Effector CD8-positive, alpha-beta T cell (primary cell): ENCODE results near the gene FMNL2.

Source experiments
- DNase-seq: peaks from one replicate; lab custom pipeline; 2025; lab: John Stamatoyannopoulos, UW

FMNL2 gene

DNA sequence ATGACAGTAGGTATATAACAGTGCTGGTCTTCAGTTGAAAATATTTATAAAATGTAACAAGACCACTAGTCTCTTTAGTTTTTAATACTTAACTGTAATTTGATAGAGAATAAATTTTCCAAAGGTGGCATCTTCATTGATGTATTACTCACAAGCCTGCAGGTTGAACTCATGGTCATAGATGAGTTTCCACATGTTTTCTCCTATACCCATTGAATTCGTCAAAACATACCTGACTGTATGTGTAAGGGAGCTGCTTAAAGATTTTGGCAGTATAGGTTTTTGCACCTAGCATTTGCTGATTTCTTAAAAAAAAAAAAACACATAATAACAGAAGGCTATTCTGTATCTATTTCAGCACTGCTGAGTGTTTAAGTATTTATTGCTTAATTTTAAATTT is 112.9 kb downstream of the FMNL2 start:
- DNase-seq, result no peak

DNA sequence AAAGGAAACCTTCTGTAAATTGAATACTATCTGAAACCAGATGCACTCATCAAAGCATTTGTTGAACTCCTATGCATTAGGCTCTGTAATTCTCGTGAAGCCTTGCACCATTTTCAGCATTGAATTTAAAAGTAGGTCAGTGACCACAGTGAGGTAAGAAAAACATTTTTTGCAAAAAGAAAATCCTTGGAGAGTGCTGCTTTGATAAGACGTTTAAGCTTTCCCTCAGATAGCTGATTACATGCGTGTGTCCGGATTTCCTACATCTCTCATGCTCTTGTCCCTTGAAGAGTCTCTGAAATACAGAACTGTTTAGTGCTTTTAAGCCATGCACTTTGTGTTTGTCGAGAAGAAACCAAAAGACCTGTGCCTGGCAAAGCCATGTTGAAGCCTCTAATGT is 113.6 kb downstream of the FMNL2 start:
- DNase-seq, result no peak

DNA sequence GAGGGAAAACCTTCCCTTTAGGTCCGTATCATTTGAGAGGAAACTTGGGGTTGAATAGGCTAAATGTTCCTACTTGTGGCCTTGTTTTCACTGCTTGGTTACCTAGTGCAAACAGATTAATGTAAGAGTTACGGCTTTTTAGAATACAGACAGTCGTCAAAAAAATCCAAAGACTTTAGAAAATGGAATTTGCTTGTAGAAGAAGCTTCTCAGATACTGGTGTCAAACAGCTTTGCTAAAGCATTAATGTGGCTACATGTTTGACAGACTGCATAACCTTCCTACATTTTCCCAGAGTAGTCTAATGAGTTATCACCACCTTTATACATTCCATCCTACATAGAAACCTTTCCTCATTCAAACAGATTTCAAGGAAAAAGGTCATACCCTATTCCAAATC is 114.6 kb downstream of the FMNL2 start:
- DNase-seq, result no peak

DNA sequence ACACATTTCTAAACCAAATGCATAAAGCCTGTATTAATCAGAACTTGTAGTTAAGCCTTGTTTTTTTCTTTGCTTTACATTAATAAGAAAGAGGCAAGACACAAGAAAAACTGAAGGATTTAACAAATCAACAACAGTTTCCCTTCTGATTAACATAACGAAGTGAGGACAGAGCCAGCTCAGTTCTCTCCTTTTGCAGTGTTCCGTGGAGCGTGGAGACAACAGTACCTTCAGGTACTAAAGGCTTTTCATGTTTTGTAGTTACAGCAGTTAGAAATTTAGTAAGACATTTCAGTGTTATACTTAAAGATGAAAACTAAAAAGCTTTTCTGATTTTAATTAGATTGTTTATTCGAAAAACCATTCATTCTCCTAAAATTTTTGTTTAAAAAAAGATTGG is 115.2 kb downstream of the FMNL2 start:
- no peak for DNase-seq

DNA sequence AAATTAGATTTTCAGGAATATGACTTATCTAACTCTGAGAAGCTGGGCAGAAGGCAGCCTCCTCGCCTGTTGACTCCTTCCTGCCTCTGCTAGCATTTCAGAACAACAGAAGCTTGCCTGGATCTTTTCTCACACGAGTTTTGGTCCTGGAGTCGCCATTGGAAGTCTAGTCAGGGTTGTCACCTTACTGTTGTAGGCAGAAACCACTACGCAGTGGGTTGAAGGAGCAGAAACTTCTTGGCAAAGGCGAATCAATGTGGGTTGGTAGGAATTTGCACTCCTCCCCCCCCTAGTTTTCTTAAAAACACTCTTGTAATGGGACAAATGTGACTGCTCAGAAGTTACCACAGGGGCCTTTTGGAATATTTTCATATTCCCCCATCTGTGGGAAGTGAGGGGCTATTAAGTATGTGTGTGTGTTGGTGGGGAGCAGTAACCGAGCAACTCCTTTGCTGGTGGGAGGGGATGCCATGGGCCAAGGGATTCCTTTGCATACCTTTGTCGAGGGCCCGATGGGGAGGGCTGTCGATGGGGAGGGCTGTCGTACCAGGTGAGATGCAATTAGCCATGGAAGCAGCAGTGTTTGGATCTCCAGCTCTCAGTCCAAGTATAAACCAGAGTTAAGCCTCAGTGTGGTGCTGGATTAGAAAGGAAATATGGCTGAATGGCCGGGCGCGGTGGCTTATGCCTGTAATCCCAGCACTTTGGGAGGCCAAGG is 117.4 kb downstream of the FMNL2 start:
- no peak for DNase-seq

DNA sequence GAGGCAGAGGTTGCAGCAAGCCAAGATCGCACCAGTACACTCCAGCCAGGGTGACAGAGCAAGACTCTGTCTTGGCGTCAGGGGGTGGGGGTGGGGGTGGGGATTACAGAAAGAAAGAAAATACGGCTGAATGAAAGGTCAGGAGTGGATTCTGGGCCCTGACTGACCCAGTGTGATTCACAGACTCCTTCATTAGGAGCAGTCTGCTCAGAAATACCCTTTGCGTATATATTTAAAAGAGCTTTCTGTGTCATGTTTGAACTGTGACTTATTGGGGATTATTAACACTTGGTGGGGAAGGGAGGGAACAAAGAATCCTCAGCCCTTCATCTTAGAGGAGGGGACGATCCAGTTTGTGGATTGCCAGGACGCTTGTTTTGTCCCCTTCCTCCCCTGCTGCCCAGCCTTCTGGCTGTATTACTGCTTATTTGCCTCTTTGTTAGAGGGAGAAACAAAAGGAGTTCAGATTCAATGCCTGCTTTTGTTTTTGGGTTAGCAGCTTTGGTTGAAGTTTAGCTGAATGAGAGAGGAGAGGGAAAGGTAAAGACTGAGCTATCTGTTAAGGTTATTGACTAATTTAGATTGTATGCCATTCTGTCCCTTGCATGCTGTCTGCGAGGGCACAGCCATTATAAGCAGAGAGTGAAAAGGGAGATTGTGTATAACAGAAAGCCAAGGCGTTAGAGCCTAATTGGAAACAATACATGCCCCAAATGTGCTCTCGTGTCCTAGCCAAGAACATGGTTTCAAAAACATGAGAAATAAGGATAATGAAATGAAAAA is 118.3 kb downstream of the FMNL2 start:
- no peak for DNase-seq

DNA sequence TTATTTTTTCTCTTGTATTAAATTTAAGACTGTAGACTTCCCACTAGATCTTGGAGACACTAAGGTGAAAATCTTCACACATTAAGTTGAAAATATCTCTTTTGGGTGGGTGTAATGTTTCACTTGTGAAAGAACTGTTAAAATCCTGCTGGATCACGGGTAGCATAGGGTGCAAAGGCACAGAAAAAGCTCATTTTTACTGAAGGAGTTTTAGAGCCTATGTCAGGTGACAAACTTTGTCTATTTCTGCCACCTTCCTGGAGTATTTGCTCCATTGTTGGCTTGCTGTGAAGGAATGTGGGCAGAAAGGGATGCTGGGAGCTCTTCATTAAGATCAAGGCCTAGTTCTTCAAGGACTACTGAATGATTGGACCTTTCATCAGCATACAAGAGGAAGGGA is 119.4 kb downstream of the FMNL2 start:
- DNase-seq, result no peak

DNA sequence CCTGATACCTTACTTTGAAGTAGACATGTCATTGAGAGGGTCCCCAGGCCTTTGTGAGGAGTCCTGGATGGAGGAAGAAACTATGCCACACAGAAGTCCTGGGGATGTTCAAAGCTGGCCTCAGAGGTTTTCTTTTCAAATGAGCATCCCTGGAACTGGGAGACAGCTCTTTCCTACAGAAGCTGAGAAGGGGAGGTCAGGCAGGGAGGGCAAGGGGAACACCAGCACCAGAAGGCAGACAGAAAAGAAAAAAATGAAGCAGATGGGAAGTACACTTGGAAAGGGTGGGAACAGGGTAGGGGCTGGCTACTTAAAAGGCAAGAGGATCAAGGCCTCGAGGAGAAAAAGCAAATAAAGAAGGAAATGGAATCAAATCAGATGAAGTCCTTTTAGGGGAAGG is 120.0 kb downstream of the FMNL2 start:
- no peak for DNase-seq

DNA sequence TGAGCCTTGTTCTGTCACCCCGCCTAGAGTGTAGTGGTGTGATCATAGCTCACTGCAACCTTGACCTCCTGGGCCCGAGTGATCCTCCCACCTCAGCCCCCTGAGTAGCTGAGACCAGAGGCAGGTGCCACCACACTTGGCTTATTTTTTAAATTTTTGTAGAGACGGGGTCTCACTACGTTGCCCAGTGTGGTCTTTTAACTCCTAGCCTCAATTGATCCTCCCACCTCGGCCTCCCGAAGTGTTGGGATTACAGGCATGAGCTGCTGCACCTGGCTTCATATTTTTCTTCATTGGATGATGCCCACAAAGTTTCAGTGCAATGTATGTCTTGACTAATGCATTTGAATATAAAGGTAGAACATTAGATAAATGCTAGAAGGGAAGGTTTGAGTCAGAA is 120.8 kb downstream of the FMNL2 start:
- DNase-seq, result no peak

DNA sequence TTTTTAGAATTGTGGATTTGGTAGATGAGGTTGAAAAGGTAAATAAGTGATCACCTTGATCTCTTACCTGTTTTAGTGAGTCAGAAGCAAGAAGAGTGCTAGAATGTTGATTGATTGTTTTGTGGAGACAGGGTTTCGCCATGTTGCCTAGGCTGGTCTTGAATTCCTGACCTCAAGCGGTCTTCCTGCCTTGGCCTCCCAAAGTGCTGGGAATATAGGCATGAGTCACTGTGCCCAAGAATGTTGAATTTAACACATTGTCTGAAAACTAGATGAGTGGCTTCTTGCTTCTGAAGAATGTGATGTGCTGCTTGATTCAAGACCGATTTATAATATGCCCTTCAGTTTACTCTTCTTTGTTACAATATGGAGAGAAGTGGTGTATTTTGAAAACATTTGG is 121.3 kb downstream of the FMNL2 start:
- no peak for DNase-seq

DNA sequence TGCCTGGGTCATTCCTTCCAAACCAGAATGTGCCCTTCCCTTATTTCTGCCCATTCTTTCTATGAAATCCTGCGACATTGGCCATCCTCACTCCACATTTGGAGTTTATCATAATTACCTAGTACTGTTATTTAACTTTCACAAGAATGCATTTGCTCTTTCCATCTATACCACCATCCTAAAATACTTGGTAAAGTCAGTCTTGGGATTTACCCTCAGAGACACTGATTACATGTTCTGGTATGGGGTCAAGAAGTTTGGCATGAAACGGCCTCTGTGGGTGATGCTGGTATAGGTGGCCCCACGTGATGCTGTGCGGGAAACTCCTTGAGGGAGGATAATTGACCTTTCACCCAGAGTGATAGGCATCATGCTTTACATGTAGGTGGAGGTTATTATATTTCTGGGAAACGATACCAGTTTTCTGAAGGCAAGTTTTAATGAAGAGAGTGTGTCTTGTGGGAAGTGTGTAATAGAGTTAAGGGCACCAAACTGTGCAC is 123.5 kb downstream of the FMNL2 start:
- DNase-seq, result no peak

DNA sequence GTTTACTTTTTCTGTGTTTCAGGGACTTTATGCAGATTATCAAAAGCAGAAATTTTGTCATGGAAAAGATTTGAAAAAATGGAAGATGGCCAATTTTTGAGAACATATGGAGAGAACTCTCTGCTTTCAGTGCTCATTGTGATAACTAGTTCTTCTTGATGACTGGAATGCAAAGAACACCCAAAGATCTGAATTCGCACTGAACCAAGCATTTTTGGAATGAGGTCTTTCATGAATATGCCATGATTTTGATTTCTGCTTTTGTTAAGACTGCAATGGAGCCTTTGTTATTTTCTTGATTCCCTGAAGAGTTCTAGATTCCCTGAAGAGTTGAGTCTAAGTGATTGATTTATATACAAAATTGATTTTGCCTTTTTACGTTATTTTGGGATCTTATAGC is 124.1 kb downstream of the FMNL2 start:
- DNase-seq, result no peak

DNA sequence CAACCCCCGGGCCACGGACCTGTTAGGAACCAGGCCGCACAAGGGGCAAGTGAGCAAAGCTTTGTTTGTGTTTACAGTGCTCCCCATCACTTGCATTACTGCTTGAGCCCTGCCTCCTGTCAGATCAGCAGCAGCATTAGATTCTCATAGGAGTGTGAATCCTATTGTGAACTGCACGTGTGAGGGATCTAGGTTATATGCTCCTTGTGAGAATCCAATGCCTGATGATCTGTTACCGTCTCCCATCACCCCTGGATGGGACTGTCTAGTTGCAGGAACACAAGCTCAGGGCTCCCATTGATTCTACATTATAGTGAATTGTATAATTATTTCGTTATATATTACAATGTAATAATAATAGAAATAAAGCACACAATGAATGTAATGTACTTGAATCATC is 125.6 kb downstream of the FMNL2 start:
- DNase-seq, result no peak

DNA sequence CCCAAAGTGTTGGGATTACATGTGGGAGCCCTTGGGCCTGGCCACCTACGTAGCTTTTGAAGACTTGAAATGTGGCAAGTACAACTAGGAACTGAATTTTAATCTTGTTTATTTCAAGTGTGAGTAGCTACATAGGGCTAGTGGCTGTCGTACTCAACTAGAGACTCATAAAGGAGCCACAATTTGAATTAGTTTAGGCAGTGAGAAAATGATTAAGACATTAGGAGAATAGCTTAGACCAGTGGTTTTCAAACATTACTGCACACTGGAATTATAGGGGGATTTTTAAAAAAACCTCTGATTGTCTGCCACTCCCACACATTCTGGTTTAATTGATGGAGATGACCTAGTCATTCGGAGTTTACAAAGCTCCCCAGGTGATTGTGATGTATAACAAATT is 127.1 kb downstream of the FMNL2 start:
- no peak for DNase-seq

DNA sequence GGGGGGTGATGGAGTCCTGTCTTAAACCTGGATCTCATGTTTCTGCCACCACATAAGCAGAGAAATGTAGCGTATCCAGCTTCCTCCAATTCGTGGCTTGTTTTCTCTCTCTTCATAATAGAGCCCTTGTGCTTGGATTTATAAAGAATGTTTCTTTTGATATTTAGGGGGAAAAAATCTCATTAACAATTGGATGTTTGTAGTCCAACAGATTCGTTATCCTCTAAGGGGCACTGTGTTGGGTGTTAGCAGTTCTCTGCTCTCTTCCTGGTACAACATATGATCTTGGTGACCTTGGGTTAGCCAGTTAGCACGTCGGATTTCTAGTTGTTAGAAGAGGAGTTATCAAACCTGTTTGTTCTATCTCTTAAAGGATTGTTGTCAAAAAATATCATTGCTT is 127.8 kb downstream of the FMNL2 start:
- DNase-seq, result no peak

DNA sequence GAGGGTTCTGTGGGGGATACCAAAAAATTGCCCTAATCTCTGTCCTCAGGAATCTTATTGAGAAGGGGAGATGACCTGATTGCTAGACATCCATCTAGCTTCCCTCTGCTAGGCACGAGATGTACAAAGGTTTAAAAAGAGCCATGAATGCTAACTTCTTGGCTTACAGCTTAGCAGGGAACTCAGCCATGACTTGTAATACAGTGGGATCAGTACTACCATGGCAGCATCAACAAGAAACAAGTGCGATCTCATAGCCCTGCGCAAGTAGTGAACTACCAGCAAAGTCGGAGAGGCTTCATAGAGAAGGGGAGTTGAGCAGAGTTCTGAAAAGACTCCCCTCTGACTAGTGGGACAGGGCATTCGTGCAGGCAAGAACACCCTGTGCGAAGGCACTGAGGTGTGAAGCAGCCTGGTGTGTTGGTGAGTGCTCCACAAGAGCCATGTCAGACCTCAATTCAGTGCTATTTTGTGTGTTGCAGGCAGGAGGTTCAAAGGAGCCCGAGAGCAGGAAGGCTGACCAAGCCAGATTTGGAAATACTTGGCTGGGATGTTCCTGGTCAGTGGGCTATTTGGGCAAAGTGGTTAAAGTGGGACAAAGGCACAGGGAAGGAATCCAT is 130.0 kb downstream of the FMNL2 start:
- no peak for DNase-seq

DNA sequence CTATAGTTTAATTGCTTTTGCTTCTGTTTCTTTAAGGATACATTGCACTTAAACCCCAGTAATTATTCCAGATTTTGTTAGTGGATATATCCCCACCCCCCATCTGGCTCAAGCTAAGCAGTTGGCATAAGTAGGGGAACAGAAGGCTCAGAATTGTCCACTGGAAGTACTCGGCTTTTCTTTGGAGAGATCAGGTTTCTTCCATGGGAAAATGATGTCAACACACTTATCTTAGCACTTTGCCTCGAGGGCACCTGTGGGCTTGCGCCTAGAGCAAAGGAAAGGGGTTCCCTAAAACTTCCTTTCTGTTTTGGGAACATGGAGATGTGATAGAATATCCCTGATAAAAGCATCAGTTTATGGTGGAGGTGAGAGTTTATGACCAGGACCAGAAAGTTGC is 130.6 kb downstream of the FMNL2 start:
- no peak for DNase-seq

DNA sequence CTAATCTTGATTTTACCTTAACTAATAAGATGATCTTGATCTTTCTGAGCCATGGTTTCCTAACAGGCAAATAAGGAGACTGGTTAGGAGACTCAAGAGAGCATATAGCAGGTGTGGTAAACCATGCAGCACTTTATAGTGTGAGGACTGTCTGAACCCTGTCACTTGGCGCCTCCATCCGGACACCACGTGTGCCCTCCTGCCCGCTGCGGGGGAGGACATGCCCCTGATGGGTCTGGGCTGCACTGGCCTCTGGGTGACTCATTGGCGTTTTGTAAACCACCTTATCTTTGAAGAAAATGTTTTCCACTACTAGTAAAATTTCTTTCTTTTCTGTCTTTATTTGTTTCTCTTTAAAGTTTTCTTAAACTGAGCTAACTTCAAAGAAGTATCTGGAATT is 131.1 kb downstream of the FMNL2 start:
- no peak for DNase-seq

DNA sequence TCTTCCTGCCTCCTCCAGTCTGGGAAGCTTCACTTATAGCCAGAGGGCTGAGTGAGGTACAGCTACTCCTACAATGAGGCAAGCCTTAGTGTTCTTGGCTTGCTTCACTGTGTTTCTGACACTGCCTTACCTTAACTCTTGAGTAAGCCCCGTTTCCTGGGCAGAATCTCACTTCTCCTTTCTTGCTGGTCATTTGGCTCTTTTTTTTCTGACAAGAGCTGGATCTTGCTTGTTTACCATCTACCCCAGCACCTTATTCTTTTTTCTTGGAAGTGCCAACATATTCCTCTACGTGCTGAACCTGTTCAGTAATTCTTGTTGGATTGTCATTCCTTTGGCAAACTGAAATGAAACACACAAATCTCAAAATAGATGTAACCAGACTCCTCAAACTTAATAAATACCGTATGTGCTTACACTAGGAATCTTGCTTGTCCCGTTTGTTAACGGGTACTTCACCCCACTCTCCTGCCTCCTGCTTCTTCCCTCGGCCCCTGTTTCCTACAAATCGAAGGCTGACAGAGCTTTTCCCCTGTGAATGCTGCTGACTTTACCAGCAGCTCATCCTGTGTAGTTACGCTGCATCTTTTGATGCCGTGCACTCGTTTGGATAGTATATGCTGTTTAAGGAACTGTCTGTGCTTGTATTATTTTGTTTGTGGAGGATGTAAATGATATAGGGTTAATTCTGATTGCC is 132.2 kb downstream of the FMNL2 start:
- DNase-seq, result no peak

DNA sequence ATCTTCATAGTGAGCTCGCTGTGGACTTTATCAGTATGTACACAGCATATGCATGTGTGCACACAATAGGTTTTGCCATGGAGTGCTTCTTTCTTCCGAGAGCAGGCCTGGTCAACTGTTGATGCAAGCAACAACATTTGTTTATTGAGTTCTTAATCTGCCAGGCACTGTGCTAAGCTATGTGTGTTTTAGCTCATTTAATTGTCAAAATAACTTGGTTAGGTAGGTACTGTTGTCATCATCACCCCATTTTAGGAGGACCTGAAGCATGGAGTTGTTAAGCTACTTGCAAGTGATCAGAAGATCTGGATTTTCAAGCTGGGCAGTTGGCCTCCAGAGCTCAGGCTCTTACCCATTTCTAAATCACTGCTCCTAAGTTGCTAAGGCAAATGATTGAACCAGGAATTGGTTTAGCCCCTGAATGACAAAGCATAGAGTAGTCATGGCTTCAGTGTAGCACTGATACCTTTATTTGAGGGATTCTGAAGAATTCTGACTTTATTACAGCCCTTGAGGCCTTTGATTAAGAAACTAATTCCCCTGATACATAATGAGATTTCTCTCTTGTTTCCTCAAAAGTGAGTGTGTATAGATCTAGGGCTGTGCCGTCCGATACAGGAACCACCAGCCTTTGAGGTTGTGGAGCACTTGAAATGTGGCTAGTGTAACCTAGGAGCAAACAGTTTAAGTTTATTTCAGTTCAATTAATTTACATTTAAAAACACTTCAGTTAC is 132.9 kb downstream of the FMNL2 start:
- no peak for DNase-seq

DNA sequence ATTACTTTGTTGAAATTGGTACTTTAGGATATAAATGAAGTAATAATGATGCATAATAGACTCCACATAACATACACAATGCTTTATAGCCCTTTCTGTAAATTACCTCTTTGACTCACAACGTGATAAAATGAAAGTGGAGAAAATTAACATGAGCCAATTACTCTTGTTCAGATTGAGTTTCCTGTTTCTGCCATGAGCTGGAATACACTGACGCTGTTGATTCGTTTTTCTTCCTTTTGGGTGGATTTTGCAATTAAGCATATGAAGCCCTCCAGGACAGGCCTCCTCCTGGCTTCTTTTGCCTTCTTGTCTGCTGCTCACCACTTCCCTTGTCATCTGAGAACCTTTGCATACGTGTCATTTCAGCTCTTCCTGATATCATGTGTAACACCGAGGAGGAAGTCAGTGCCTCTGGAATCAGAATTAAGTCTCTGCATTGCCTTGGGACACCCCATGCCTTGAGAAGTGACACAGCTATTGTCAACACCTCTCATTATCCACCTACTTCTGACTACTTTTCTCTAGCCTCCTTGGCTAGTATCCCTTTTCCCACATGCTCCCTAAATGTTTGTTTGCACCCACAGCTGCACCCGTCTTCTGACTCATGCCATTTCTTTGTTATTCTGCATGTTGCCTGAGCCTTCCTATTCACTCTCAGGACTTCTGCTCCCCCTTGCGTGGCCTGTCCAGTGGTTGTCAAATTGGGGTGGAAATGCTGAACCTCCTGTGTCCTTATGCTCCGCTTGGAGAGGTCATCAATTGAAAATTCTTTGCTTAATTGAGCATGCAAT is 134.1 kb downstream of the FMNL2 start:
- no peak for DNase-seq
